Lower leg skin (tissue), 4 donors: ENCODE results near the gene LRP4. TPM values are rescaled to one million over a fixed set of nuclear protein-coding genes. Genes with fewer than 3 reads are reported as not detected.

ENCODE experiments used
- DNase-seq, 2 donors: peaks; one replicate each; pipeline ENCODE4 v3.0.0-alpha.2; 2019; ENCODE audit warnings: low spot score in 2 of 2
- H3K4me3 ChIP-seq: fragments of 200-600 bp; sonication (generic); 2 replicates; pipeline ENCODE4 v1.5.1; 2017; ENCODE audit warnings: mild to moderate bottlenecking, low read depth; ENCODE audit not compliant: poor library complexity, severe bottlenecking
- POLR2A ChIP-seq, 2 donors: fragments of 450-650 bp; IDR thresholded peaks; one replicate each; pipeline ENCODE4 v1.6.1; 2016 to 2017; ENCODE audit warnings: antibody characterized with exemption in 2 of 2, mild to moderate bottlenecking in 1 of 2, moderate library complexity in 1 of 2
- WGBS, 2 donors: methylation state at CpG; one replicate each; pipeline ENCODE4 v1.1.5; 2018; 5-methylcytosine and 5-hydroxymethylcytosine counted together
- intact Hi-C: fragments of 100-400 bp; cut with DNase I; formaldehyde crosslinking; loops from one replicate; pipeline ENCODE4 v1.15.0; 2023; ENCODE audit warnings: low total_unique reads
- total RNA-seq, 4 donors: library from RNA; depleted of rRNA; stranded (reverse); fragments of >200 nt; gene quantifications; one replicate each; pipeline ENCODE4 v1.1.0, GENCODE V29; 2016
- TF ChIP-seq, protein P1 (sequence below), 3 donors: fragments of 450-650 bp; IDR thresholded peaks; one replicate each; pipeline ENCODE4 v1.5.1; 2016; ENCODE audit warnings: antibody characterized with exemption in 3 of 3, mild to moderate bottlenecking in 3 of 3, moderate library complexity in 2 of 3

LRP4 gene
- total RNA-seq, 4 donors from 2014 or later, result 65.5 to 164 (median 111) TPM

DNA sequence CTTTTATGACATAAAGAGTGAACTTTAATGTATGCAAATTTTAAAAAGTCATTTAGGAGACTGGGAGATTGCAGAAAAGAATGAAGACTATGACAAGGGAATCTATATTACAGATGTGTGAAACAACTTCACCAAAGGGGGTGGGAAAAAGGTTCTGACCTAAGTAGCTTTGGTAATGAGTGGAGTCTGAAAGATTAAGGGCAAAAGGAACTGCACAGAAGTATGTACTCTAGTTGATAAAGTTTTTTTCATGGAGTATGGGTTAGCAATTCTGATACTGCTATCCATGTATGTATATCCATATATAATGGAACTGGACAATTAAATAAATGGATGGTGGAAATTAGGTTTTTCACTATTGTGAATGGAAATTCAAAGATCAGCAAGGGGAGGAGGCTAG is 81.5 kb downstream of the LRP4 start:
- no peak overlapping the region for H3K4me3 ChIP-seq
- no peak for TF ChIP-seq POLR2A (IDR thresholded peaks at IDR 0.05)
- TF ChIP-seq, protein P1, sequence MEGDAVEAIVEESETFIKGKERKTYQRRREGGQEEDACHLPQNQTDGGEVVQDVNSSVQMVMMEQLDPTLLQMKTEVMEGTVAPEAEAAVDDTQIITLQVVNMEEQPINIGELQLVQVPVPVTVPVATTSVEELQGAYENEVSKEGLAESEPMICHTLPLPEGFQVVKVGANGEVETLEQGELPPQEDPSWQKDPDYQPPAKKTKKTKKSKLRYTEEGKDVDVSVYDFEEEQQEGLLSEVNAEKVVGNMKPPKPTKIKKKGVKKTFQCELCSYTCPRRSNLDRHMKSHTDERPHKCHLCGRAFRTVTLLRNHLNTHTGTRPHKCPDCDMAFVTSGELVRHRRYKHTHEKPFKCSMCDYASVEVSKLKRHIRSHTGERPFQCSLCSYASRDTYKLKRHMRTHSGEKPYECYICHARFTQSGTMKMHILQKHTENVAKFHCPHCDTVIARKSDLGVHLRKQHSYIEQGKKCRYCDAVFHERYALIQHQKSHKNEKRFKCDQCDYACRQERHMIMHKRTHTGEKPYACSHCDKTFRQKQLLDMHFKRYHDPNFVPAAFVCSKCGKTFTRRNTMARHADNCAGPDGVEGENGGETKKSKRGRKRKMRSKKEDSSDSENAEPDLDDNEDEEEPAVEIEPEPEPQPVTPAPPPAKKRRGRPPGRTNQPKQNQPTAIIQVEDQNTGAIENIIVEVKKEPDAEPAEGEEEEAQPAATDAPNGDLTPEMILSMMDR (IDR thresholded peaks at IDR 0.05), result no peak
- intact Hi-C loops, result no loop called here

DNA sequence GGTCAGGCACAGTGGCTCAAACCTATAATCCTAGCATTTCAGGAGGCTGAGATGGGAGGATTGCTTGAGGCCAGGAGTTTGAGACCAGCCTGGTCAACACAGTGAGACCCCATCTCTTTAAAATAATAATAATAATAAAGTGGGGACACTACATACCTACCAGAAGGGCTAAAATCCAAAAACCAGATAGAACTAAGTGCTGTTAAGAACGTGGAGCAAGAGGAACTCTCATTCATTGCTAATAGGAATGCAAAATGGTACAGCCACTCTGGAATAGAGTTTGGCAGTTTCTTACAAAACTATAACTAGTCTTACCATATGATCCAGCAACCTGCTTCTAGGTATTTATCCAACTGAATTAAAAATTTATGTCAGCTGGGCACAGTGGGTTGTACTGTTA is 81.9 kb downstream of the LRP4 start:
- WGBS, 2 donors, result 81 to 86% methylated on average over 1 of the region's 1 CpG

More for the DNA sequence above, 81.5 kb downstream of the LRP4 start:
- DNase-seq, result no peak

DNA sequence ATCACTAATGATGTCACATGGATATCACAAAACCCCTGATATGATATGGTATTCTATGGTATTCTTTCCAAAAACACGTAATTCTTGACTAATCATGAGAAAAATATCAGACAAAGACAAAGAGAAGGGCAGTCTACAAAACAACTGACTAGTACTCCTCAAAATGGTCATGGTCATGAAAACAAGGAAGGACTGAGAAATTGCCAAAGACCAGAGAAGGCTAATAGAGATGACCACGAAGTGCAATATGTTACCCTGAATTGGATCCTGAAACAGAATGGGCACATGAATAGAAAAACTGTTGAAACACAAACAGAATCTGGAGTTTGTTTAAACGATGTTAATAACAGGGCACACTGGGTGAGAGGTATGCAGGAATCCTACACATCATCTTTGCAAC is 82.5 kb downstream of the LRP4 start:
- no peak for DNase-seq
- TF ChIP-seq POLR2A (IDR thresholded peaks at IDR 0.05), result no peak
- TF ChIP-seq, protein P1 (IDR thresholded peaks at IDR 0.05), result no peak
- H3K4me3 ChIP-seq, result no peak overlapping the region
- intact Hi-C loops, result no loop called here
- WGBS, 2 donors, result 76 to 79% methylated on average over 3 of the region's 3 CpGs

More for the DNA sequence above, 81.9 kb downstream of the LRP4 start:
- H3K4me3 ChIP-seq, result no peak overlapping the region
- intact Hi-C loops, result no loop called here
- no peak for DNase-seq
- no peak for TF ChIP-seq POLR2A (IDR thresholded peaks at IDR 0.05)

DNA sequence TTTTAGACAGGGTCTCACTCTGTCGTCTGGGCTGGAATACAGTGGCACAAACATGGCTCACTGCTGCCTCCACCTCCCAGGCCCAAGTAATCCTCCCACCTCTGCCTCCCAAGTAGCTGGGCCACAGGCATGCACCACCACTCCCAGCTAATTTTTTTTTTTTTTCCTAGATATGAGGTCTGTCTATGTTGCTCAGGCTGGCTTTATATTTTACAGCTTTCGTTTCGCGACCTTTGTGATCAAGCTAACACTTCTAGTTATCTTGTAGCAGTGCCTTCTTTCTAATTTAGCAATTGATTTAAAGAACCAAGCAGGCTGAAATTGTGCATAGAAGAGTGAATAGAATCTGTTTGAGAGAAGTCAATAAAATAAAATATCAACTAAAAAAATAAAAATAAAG is 83.5 kb downstream of the LRP4 start:
- no peak for DNase-seq
- intact Hi-C loops, result no loop called here
- TF ChIP-seq, protein P1 (IDR thresholded peaks at IDR 0.05), result no peak
- TF ChIP-seq POLR2A (IDR thresholded peaks at IDR 0.05), result no peak
- no peak overlapping the region for H3K4me3 ChIP-seq
- WGBS, 2 donors, result 94 to 96% methylated on average over 4 of the region's 4 CpGs

DNA sequence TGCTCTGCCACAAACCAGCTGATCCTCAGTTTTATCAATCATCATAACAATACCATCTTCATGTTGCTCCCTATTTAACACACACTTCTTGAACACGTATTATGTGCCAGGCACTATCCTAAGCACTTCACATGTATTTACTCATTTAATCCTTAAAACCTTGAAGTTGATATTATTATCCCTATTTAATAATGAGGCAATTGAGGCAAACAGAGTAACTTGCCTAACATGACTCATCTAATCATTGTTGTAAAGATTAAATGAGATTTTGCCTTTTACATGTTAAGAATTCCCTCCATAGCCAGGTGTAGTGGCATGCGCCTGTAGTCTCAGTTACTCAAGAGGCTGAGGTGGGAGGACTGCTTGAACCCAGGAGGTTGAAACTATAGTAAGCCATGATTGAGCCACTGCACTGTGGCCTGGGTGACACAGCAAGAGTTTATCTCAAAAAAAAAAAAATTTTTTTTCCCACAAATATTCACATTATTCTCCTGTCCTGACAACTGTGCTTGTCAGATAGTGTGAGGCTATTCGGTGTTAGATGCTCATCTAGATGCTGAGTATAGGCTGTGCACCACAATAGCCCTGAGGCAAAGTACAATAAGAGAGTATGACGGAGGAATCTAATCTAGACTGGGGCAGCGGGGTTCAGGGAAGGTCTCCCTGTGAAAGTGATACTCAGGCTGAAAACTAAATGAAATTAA is 85.7 kb downstream of the LRP4 start:
- WGBS, 2 donors, result 73 to 80% methylated on average over 5 of the region's 5 CpGs
- no peak for DNase-seq
- intact Hi-C loops, result no loop called here
- TF ChIP-seq, protein P1 (IDR thresholded peaks at IDR 0.05), result no peak
- no peak for TF ChIP-seq POLR2A (IDR thresholded peaks at IDR 0.05)
- H3K4me3 ChIP-seq, result no peak overlapping the region

DNA sequence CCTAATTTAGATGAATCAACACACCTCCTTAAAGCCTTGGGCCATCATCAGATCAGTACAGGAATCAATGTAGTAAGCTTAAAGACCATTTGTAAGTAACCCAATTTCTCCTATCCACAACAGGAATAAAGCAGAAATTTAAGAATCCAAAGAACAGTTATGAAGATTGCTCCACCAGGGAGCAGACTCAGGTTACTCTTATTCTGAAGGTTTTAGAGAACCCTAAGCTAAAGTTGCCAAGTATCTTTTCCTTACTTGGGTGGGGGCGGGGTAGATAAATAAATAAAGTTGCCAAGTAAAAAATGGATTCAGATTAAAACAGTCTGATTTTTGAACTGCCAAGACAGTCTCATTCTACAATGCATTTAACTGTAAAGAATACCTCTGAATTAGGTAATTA is 90.4 kb downstream of the LRP4 start:
- intact Hi-C loops, result no loop called here
- WGBS, 2 donors, result 30 to 32% methylated on average over 1 of the region's 1 CpG
- no peak for DNase-seq
- no peak overlapping the region for H3K4me3 ChIP-seq
- no peak for TF ChIP-seq POLR2A (IDR thresholded peaks at IDR 0.05)
- TF ChIP-seq, protein P1 (IDR thresholded peaks at IDR 0.05), result no peak
